Measurements from ENCODE around the gene TOR3A. TPM values are rescaled to one million over a fixed set of nuclear protein-coding genes. Genes with fewer than 3 reads are reported as not detected.
A peak's percentile ranks its signal among the peaks of the same experiment; 100 is the strongest.
"Not testable (repeated sequence)": the region's sequence is repeated elsewhere in the genome, so short reads cannot be mapped to it uniquely, and the experiment has no call there.

The TOR3A gene
- total and polyA plus RNA-seq, 7 experiments from 2014 or later = 18.8 to 43.8 (median 22.0) TPM

DNA sequence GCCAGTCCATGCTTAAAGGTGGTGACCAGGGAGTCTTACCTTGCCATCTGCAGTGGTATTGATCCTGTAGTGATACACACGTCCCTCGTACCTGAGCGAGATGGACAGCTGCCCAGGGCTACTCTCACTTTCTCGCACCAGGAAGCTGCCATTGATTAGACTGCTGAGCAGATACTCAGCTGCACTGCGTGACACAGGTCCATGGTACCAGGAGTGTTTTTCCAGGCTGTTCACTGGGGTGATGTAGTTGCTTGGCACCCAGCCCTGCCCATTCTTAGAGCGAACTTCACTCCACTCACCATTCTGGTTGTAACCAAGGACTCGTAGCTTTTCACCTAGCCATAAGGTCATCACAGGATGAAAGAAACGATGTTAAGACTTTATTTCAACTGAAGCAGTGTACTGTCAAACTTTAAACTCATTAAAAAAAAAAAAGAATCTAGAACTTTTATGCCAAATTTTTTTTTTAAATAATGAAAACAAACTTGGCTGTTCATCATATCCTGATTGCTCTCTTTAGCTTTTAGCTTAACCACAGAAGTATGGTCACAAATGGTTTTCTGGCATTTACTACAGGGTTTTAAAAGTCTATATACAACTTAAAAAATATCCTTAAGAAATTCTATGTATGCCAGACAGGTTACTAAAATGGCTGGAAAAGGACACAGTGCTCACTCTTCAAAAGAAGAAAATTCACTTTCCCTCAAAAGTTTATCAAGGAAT is 44.6 kb downstream of the TOR3A start:
- intact Hi-C loops (cut with micrococcal nuclease) = loop anchor here in 1 of 2 donors (5.0 kb wide), 1 partner anchor 399 kb away; the partner anchor contains the start of gene RALGPS2
- H3K27ac Mint-ChIP-seq = peak overlapping the region in 2 of 9 donors; percentile 13 to 36

DNA sequence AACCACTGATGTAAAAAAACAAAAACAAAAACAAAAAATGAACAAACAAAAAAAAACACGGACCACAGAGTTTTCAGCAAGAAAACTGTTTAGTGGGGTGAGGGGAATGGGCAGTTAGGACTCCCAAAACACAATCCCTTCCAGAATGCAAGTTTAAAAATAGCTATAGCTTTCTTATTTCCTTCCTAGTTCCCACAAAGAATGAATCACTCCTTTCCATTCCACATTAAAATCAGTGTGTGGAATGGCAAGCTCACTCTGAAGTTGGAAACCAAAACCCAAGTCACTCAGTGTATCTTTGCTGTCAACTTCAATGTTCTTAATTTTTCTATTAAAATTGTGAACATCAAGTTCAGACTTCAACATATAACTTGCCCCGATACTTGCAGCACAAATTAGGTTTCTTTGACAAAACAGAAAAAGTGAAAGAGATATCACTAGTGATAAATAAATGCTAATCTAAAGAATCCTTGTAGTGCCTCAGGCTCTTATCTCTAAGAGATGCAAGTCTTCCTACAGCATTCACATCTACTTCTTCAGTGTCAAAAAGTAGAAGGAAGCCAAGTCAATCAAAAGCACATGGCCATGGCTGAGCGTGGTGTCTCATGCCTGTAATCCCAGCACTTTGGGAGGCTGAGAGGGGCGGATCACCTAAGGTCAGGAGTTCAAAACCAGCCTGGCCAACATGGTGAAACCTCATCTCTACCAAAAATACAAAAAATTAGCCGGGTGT is 45.5 kb downstream of the TOR3A start:
- H3K27me3 Mint-ChIP-seq = no peaks in the 10 kb centered on the region
- Histone ChIP-seq H3K4me1 (ENCODE audit: control insufficient read depth in 2 of 2, insufficient read depth in 2 of 2, low read length in 2 of 2) (peaks cover 4 to 17% of the 10 kb centered on the region in 2 donors), H3K36me3 (ENCODE audit: control insufficient read depth in 2 of 3, insufficient read depth in 3 of 3, low read length in 3 of 3) (peaks cover 0 to 5% (median 0%) of the 10 kb centered on the region in 3 experiments), H3K27me3 (ENCODE audit: control insufficient read depth in 2 of 2, insufficient read depth in 2 of 2, low read length in 2 of 2) (no peaks in the 10 kb centered on the region), H3K27ac (ENCODE audit: low read depth, low read length) (no peak overlapping the region), H3K9me3 (ENCODE audit: control insufficient read depth in 2 of 3, low read length in 3 of 3) (no peaks in the 10 kb centered on the region), H3K4me3 (ENCODE audit: low read length) (no peak overlapping the region)
- POLR2A ChIA-PET = interaction anchor here (0.6 kb wide), 1 partner anchor 92 kb away, joined by 3 read pairs; no protein-coding TSS in a partner anchor
- peaks cover 0 to 12% (median 8%) of the 10 kb centered on the region in 5 donors for H3K36me3 Mint-ChIP-seq
- ATAC-seq (no peak), DNase-seq (no peak)
- intact Hi-C loops (cut with micrococcal nuclease) = loop anchor here in 1 of 2 donors (5.0 kb wide), 1 partner anchor 400 kb away; the partner anchor contains the start of gene RALGPS2
- H3K9me3 Mint-ChIP-seq = peaks cover 0 to 4% (median 0%) of the 10 kb centered on the region in 11 donors
- CTCF ChIA-PET = interaction anchor here (0.5 to 1.8 kb wide), 2 partner anchors 52 to 243 kb away, joined by 6 read pairs; no protein-coding TSS in a partner anchor
- no peak overlapping the region for H3K4me3 Mint-ChIP-seq
- H3K4me1 Mint-ChIP-seq = peaks cover 3 to 35% (median 18%) of the 10 kb centered on the region in 7 donors
- H3K27ac Mint-ChIP-seq = peak overlapping the region in 6 of 9 donors; percentile 13 to 58 (median 36)

More for the DNA sequence above, 44.6 kb downstream of the TOR3A start:
- no peak for DNase-seq
- Mint-ChIP-seq H3K4me3 (no peak overlapping the region), H3K36me3 (peaks cover 0 to 12% (median 10%) of the 10 kb centered on the region in 5 donors), H3K9me3 (peaks cover 0 to 4% (median 0%) of the 10 kb centered on the region in 11 donors), H3K4me1 (peaks cover 5 to 35% (median 18%) of the 10 kb centered on the region in 7 donors), H3K27me3 (no peaks in the 10 kb centered on the region)
- Histone ChIP-seq H3K36me3 (ENCODE audit: control insufficient read depth in 2 of 3, insufficient read depth in 3 of 3, low read length in 3 of 3) (peaks cover 0 to 5% (median 0%) of the 10 kb centered on the region in 3 experiments), H3K9me3 (ENCODE audit: control insufficient read depth in 2 of 3, low read length in 3 of 3) (no peaks in the 10 kb centered on the region), H3K4me3 (ENCODE audit: low read length) (no peak overlapping the region), H3K27ac (ENCODE audit: low read depth, low read length) (no peak overlapping the region), H3K4me1 (ENCODE audit: control insufficient read depth in 2 of 2, insufficient read depth in 2 of 2, low read length in 2 of 2) (peaks cover 4 to 17% of the 10 kb centered on the region in 2 donors), H3K27me3 (ENCODE audit: control insufficient read depth in 2 of 2, insufficient read depth in 2 of 2, low read length in 2 of 2) (no peaks in the 10 kb centered on the region)
- ATAC-seq = no peak
- ChIA-PET CTCF (interaction anchor here (0.5 to 1.8 kb wide), 2 partner anchors 51 to 244 kb away, joined by 6 read pairs; no protein-coding TSS in a partner anchor), POLR2A (interaction anchor here (0.6 to 0.9 kb wide), 2 partner anchors 92 to 168 kb away, joined by 3 to 4 read pairs; no protein-coding TSS in a partner anchor)

DNA sequence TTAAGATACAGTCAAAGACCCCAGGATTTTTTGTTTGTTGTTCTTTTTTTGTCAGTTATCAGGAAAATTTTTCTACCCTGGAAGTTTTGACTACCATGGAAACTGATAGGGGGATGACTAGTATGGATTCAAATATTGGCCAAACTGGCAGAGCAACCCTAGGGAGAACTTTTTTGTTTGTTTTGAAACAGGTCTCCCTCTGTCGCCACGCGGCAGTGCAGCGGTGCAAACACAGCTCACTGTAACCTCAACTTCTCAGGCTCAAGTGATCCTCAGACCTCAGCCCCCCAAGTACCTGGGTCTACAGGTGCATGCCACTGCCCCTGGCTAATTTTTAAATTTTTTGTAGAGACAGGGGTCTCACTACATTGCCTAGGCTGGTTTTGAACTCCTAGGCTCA is 46.6 kb downstream of the TOR3A start:
- Histone ChIP-seq H3K4me3 (ENCODE audit: low read length) (no peak overlapping the region), H3K4me1 (ENCODE audit: control insufficient read depth in 2 of 2, insufficient read depth in 2 of 2, low read length in 2 of 2) (peaks cover 4 to 17% of the 10 kb centered on the region in 2 donors), H3K27me3 (ENCODE audit: control insufficient read depth in 2 of 2, insufficient read depth in 2 of 2, low read length in 2 of 2) (no peaks in the 10 kb centered on the region), H3K27ac (ENCODE audit: low read depth, low read length) (peak overlapping the region; percentile 79), H3K36me3 (ENCODE audit: control insufficient read depth in 2 of 3, insufficient read depth in 3 of 3, low read length in 3 of 3) (peaks cover 0 to 5% (median 0%) of the 10 kb centered on the region in 3 experiments), H3K9me3 (ENCODE audit: control insufficient read depth in 2 of 3, low read length in 3 of 3) (no peaks in the 10 kb centered on the region)
- DNase-seq = no peak
- Mint-ChIP-seq H3K27ac (peak overlapping the region in 7 of 9 donors; percentile 81 to 95 (median 85)), H3K4me1 (peaks cover 3 to 35% (median 22%) of the 10 kb centered on the region in 7 donors), H3K27me3 (no peaks in the 10 kb centered on the region), H3K9me3 (peaks cover 0 to 4% (median 0%) of the 10 kb centered on the region in 11 donors), H3K36me3 (peaks cover 0 to 17% (median 10%) of the 10 kb centered on the region in 5 donors), H3K4me3 (peak overlapping the region in 1 of 10 donors; percentile 27)
- POLR2A ChIA-PET = interaction anchor here (0.8 to 0.9 kb wide), 2 partner anchors 86 to 102 kb away, joined by 3 read pairs; no protein-coding TSS in a partner anchor
- intact Hi-C loops (cut with micrococcal nuclease) = loop anchor here (2.0 to 5.0 kb wide), 6 partner anchors 14 to 401 kb away; partner anchors contain the start of genes SOAT1 (in 2 of the 2), AXDND1 (in 1 of the 2), FAM20B (in 1 of the 2) and RALGPS2 (in 1 of the 2)
- no peak for ATAC-seq
- CTCF ChIA-PET = interaction anchor here (0.9 to 1.3 kb wide), 2 partner anchors 8 to 11 kb away, joined by 4 to 5 read pairs; no protein-coding TSS in a partner anchor

DNA sequence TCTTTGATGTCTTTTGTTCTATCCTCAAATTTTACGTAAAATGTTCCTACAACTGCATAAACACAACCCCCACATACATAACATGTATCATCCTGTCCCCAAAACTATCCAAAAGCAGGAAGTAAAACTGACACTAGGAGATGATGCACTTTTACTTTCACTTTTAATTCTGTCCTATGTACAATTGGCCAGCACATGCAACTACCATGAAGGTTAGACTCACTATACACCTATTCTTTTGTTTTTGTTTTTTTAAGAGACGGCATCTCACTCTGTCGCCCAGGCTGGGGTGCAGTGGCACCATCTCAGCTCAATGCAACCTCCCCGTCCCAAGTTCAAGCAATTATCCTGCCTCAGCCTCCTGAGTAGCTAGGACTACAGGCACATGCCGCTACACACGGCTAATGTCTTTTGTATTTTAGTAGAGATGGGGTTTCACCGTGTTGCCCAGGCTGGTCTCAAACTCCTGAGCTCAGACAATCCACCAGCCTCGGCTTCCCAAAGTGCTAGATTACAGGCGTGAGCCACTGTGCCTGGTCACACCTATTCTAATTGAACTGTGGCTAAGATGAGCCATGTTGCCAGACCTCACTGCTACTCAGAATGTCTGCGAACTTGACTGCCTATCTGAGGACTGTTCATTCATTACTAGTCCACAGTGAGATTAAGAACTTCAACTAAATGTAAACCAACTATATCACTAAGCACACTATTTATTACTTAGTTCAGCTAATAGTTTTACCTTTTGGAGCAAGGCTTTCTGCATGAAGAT is 48.0 kb downstream of the TOR3A start:
- peak overlapping the region; percentile 38 for H3K4me3 ChIP-seq (ENCODE audit: low read length)
- POLR2A ChIA-PET = interaction anchor here (0.6 to 1.2 kb wide), 6 partner anchors 13 to 753 kb away, joined by 3 to 5 read pairs (median 4); partner anchors contain the start of genes AXDND1 and SOAT1
- peaks cover 0 to 5% (median 0%) of the 10 kb centered on the region in 3 experiments for H3K36me3 ChIP-seq (ENCODE audit: control insufficient read depth in 2 of 3, insufficient read depth in 3 of 3, low read length in 3 of 3)
- intact Hi-C loops (cut with micrococcal nuclease) = loop anchor here (1.0 to 5.0 kb wide), 12 partner anchors 12 to 824 kb away; partner anchors contain the start of genes AXDND1 (in 2 of the 2), SOAT1 (in 2 of the 2), CEP350 (in 1 of the 2) and FAM20B (in 1 of the 2)
- peak overlapping the region; percentile 79 for H3K27ac ChIP-seq (ENCODE audit: low read depth, low read length)
- no peaks in the 10 kb centered on the region for H3K9me3 ChIP-seq (ENCODE audit: control insufficient read depth in 2 of 3, low read length in 3 of 3)
- peaks cover 0 to 4% (median 0%) of the 10 kb centered on the region in 11 donors for H3K9me3 Mint-ChIP-seq
- H3K4me1 Mint-ChIP-seq = peaks cover 3 to 33% (median 22%) of the 10 kb centered on the region in 7 donors
- peak overlapping the region; percentile 63 to 93 (median 80) for H3K4me3 Mint-ChIP-seq
- H3K27me3 Mint-ChIP-seq = no peaks in the 10 kb centered on the region
- H3K4me1 ChIP-seq (ENCODE audit: control insufficient read depth in 2 of 2, insufficient read depth in 2 of 2, low read length in 2 of 2) = peaks cover 4 to 17% of the 10 kb centered on the region in 2 donors
- peak overlapping the region; percentile 87 to 96 (median 94) for H3K27ac Mint-ChIP-seq
- peaks cover 0 to 12% (median 8%) of the 10 kb centered on the region in 5 donors for H3K36me3 Mint-ChIP-seq
- peak in 8 of 9 donors; percentile 28 to 83 (median 72) for DNase-seq
- no peaks in the 10 kb centered on the region for H3K27me3 ChIP-seq (ENCODE audit: control insufficient read depth in 2 of 2, insufficient read depth in 2 of 2, low read length in 2 of 2)
- ATAC-seq = peak; percentile 95
- CTCF ChIA-PET = interaction anchor here (0.7 to 1.3 kb wide), 3 partner anchors 9 to 579 kb away, joined by 3 to 5 read pairs (median 4); no protein-coding TSS in a partner anchor

DNA sequence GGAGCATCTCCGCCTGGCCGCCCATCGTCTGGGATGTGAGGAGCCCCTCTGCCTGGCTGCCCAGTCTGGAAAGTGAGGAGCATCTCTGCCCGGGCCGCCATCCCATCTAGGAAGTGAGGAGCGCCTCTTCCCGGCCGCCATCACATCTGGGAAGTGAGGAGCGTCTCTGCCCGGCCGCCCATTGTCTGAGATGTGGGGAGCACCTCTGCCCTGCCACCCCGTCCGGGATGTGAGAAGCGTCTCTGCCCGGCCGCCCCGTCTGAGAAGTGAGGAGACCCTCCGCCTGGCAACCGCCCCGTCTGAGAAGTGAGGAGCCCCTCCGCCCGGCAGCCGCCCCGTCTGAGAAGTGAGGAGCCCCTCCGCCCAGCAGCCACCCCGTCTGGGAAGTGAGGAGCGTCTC is 53.3 kb downstream of the TOR3A start:
- intact Hi-C loops (cut with micrococcal nuclease); H3K9me3 Mint-ChIP-seq; H3K36me3 ChIP-seq (ENCODE audit: control insufficient read depth in 2 of 3, insufficient read depth in 3 of 3, low read length in 3 of 3); H3K27ac ChIP-seq (ENCODE audit: low read depth, low read length); POLR2A ChIA-PET; DNase-seq; H3K27me3 ChIP-seq (ENCODE audit: control insufficient read depth in 2 of 2, insufficient read depth in 2 of 2, low read length in 2 of 2); H3K9me3 ChIP-seq (ENCODE audit: control insufficient read depth in 2 of 3, low read length in 3 of 3); CTCF ChIA-PET; H3K27me3 Mint-ChIP-seq; H3K27ac Mint-ChIP-seq; H3K4me3 ChIP-seq (ENCODE audit: low read length); ATAC-seq; H3K4me3 Mint-ChIP-seq; H3K4me1 ChIP-seq (ENCODE audit: control insufficient read depth in 2 of 2, insufficient read depth in 2 of 2, low read length in 2 of 2): not testable (repeated sequence)
- H3K36me3 Mint-ChIP-seq = peaks cover 0 to 12% (median 4%) of the 10 kb centered on the region in 5 donors
- H3K4me1 Mint-ChIP-seq = peaks cover 1 to 28% (median 16%) of the 10 kb centered on the region in 7 donors
